Upper lobe of right lung (tissue), 1 donor: Measurements from ENCODE around the gene AHI1. TPM values are rescaled to one million over a fixed set of nuclear protein-coding genes. Genes with fewer than 3 reads are reported as not detected.

ENCODE experiments used
- ATAC-seq: fragments of 200-7000 bp; cut with Tn5 transposase; one replicate; pipeline ENCODE4 v1.9.1; 2020; ENCODE audit warnings: mild to moderate bottlenecking, moderate library complexity
- DNase-seq: peaks from one replicate; pipeline ENCODE4 v3.0.0-alpha.2; 2020
- H3K27ac ChIP-seq: fragments of 200-600 bp; one replicate; pipeline ENCODE4 v1.8.0; 2022
- H3K27me3 ChIP-seq: fragments of 200-600 bp; one replicate; pipeline ENCODE4 v1.8.0; 2022; ENCODE audit warnings: mild to moderate bottlenecking
- H3K36me3 ChIP-seq: fragments of 200-600 bp; one replicate; pipeline ENCODE4 v1.8.0; 2022
- H3K4me1 ChIP-seq: fragments of 200-600 bp; one replicate; pipeline ENCODE4 v1.8.0; 2022
- H3K4me3 ChIP-seq: fragments of 200-600 bp; one replicate; pipeline ENCODE4 v1.8.0; 2022; ENCODE audit warnings: mild to moderate bottlenecking
- H3K9me3 ChIP-seq: fragments of 200-600 bp; one replicate; pipeline ENCODE4 v1.8.0; 2022
- CTCF ChIP-seq: fragments of 200-600 bp; IDR thresholded peaks from one replicate; pipeline ENCODE4 v1.8.0; 2022; ENCODE audit warnings: antibody characterized with exemption
- intact Hi-C: fragments of 100-400 bp; cut with DNase I; formaldehyde crosslinking; loops from one replicate; pipeline ENCODE4 v1.11.0; 2022
- microRNA-seq: library from miRNA; unstranded; fragments of <30 nt; microRNA quantifications from one replicate; pipeline ENCODE4 v1.2.0, GENCODE V29; 2020; ENCODE audit warnings: borderline microRNAs expressed
- total RNA-seq: library from RNA; stranded (reverse); fragmentation: NEBNext Ultra II Directional; extraction: Animal tissue kit (Norgen Biotek cat#: 25700); gene quantifications from one replicate; pipeline ENCODE4 v1.2.1, GENCODE V29; 2021
- donor health status: DM: no; HTN: yes; CAD: no; lungs with severe emphysema.

The AHI1 gene
- total RNA-seq, 1 donor from 2014 or later = 33.4 TPM

GRCh38 chr6:135233686-135234491, 263.7 kb downstream of the AHI1 start:
- Histone ChIP-seq H3K9me3 (no peaks in the 10 kb centered on the region), H3K27ac (no peak overlapping the region), H3K4me1 (no peaks in the 10 kb centered on the region), H3K27me3 (no peaks in the 10 kb centered on the region), H3K4me3 (no peak overlapping the region), H3K36me3 (no peaks in the 10 kb centered on the region)
- no peak for TF ChIP-seq CTCF
- intact Hi-C loops = no loop called here
- DNase-seq (no peak), ATAC-seq (no peak)

Small RNAs within 50 kb of the gene (microRNA-seq; reads per million reads assigned to microRNA genes)
- not detected for gene MIR548A2
